Measurements from ENCODE around the gene PF4V1. TPM values are rescaled to one million over a fixed set of nuclear protein-coding genes. Genes with fewer than 3 reads are reported as not detected.
"Not testable (repeated sequence)": the region's sequence is repeated elsewhere in the genome, so short reads cannot be mapped to it uniquely, and the experiment has no call there.

The PF4V1 gene
- total RNA-seq, 2 donors from 2014 or later: not detected

- no peak for DNase-seq (ENCODE audit: low spot score)
- intact Hi-C loops (cut with DNase I): no loop called here
These were observed 44.5 kb downstream of the PF4V1 start for GRCh38 chr4:73897380-73898136.

GRCh38 chr4:73899338-73899737 lies 46.2 kb downstream of the PF4V1 start:
- intact Hi-C loops (cut with DNase I); DNase-seq (ENCODE audit: low spot score): not testable (repeated sequence)

GRCh38 chr4:73901031-73901430 lies 47.9 kb downstream of the PF4V1 start:
- intact Hi-C loops (cut with DNase I): no loop called here
- DNase-seq (ENCODE audit: low spot score): no peak

GRCh38 chr4:73902038-73902637 lies 49.0 kb downstream of the PF4V1 start:
- no peak for DNase-seq (ENCODE audit: low spot score)
- intact Hi-C loops (cut with DNase I): no loop called here

GRCh38 chr4:73902817-73903547 lies 49.9 kb downstream of the PF4V1 start:
- intact Hi-C loops (cut with DNase I): no loop called here

More at GRCh38 chr4:73902817-73903547, 49.9 kb downstream of the PF4V1 start:
- DNase-seq (ENCODE audit: low spot score): no peak

Other genes starting within 250 kb of the PF4V1 start
- not detected for gene RASSF6, start 232.9 kb upstream of the PF4V1 start, total RNA-seq
- gene CXCL8, start 112.7 kb upstream of the PF4V1 start, total RNA-seq: 1 to 10 TPM in 1 of 2 donors, under 1 TPM in 1; 0.51 to 3.1 TPM
- not detected for gene CXCL6, start 16.6 kb upstream of the PF4V1 start, total RNA-seq
- 1 to 10 TPM in 1 of 2 donors, under 1 TPM in 1; 0.74 to 2.2 TPM for gene CXCL1, start 16.1 kb downstream of the PF4V1 start, total RNA-seq
- gene PF4, start 128.7 kb downstream of the PF4V1 start, total RNA-seq: 1 to 10 TPM; 1.3 to 1.5 TPM
- 1 to 10 TPM; 1.3 to 2.4 TPM for gene PPBP, start 134.9 kb downstream of the PF4V1 start, total RNA-seq
- gene CXCL5, start 145.4 kb downstream of the PF4V1 start, total RNA-seq: under 1 TPM in 1 of 2 donors, not detected in 1; 0.14 TPM
- gene CXCL3, start 185.4 kb downstream of the PF4V1 start, total RNA-seq: 1 to 10 TPM; 1.8 to 3.9 TPM
- gene CXCL2, start 245.9 kb downstream of the PF4V1 start, total RNA-seq: 10 to 100 TPM in 1 of 2 donors, 1 to 10 TPM in 1; 9.3 to 23.6 TPM